Activated CD4-positive, alpha-beta T cell treated with anti-CD3 and anti-CD28 coated beads for 4 hours (primary cell): ENCODE results near the gene PRKCA.

ENCODE experiments used
- DNase-seq, 2 donors: peaks; one replicate each; pipeline ENCODE4 v3.0.0-alpha.2; 2020

The PRKCA gene

GRCh38 chr17:66789093-66789492, 486.7 kb downstream of the PRKCA start:
- DNase-seq = no peak

DNA sequence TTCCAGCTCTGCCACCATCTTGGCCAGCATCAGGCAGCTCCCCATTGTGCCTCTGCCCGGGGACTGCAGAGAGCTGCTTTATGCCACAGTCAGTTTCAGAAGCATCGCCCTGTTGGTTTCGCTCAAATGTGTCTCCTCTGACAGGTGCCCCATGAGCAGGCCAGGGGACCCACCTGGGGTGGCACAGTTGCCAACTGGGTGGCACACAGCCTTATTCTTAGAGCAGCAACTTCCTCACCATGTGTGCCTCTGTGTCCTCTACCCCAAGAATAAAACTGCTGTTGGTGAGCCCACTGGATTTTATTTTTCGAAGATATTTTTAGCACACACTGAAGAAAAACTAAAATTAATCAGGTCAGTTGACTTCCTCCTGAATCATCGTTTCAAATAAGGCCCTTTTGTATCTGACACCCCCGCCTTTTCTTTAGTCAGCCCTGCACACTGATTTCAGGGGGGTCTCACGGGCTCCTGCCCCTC, 487.6 kb downstream of the PRKCA start:
- no peak for DNase-seq

DNA sequence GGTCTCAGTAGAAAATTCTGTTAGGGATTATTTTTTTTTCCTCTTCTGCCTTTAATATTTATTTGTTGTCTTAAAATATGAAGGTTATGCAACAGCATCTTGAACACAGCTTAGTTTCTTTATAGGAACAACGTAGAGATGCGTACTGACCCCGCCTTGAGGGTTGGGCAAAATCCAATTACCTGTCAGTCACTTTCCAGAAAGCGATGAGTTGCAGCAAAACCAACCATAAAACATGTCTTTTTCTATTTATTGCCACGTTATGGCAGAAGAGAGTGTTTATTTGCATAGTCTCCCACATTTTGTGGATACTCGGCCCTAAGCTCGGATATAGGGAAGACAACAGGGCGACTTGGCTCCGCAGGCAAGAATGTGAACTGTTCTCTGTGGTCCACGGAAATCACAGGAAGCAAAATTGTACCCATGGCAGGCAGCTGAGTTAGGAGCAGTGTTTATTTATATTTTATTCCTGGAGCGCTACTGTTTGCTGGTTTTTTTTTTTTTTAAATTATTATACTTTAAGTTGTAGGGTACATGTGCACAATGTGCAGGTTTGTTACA, 488.2 kb downstream of the PRKCA start:
- no peak for DNase-seq

DNA sequence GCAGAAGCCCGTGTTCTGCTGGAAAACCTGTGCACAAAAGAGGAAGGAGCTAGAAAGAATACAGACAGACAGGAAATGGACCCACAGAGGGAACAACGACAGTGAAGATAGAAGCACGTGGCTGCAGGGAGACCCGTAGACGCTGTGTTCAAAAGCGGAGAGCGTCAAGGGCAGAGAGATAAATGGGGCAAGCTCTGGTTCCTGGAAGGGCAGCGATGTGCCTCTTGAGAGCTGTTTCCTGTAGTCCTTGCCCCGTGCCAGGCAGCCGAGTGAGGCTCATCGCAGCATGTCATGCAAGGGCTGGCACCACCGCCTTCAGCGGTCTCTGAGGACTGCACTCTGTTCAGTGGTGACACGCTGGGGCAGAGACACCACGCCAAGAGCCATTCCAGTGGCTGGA, 488.9 kb downstream of the PRKCA start:
- DNase-seq = no peak

DNA sequence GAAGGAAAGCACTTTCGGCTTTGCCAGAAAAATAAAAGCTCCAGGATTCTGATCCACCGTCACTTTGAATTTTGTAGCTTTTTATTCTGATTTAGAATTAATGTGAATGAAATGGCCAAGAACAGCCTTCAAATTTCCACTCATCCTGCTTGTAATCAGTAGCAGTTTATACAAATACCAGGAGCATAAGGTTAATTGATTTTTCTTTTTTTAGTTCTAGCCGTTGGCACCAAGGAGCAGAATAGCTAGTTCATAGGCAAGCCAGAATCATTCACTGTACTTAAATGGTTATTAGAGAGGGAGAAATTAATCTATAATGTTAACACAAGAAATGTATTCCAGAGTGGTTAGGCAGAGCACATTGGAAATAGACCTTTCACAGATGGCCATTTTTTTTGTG, 491.4 kb downstream of the PRKCA start:
- DNase-seq = no peak

DNA sequence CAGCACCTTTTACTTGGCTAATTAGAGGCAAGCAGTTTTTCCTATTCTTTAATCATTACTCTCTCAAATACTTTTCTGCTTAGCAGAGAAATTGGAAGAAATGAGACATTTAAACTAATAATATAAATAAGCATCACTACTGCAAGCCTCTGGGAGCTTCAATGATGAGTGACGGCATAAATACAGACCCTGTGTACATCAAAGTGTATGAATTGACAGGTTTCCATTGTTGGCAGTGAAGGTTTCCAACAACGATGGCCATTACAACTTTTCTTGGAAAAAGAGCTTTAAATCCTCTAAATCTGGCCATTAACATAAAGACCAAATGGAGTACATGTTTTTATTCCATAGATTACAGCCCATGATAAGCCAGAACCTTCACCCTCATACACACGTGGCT, 493.1 kb downstream of the PRKCA start:
- DNase-seq = no peak

DNA sequence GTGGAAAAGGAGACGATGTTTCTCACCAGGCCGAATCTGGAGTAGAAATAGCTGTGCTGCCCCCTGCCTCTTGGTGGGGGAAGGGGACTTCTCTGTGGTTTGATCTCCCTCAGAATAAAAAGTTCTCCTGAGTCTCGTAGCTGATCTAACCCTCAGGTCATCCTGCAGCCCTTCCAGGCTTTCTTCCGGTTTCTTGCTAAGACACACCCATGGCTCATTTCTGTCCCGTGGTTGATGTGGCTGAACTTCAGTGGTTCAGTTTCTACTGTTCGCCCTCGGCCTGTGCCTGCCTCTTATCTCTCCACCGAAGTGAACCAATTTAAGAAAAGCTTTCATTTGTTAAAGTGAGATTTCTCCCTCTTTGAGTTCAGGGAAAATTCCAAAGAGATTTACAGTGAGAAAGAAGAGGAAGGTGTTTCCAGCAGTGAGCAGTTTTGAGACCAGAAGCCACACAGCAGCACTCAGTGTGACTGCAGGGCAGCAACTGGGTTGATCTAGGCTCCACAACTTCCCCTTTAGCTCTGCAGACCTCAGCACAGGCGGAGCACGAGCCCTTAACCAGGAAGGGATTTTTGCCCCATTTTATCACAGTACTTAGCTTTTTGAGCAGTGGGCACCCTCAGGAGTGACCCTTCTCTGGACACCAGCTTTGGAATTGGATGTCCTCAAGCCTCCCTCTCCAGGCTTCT, 497.6 kb downstream of the PRKCA start:
- no peak for DNase-seq

- no peak for DNase-seq
These were observed 501.1 kb downstream of the PRKCA start for GRCh38 chr17:66803474-66803951.

DNA sequence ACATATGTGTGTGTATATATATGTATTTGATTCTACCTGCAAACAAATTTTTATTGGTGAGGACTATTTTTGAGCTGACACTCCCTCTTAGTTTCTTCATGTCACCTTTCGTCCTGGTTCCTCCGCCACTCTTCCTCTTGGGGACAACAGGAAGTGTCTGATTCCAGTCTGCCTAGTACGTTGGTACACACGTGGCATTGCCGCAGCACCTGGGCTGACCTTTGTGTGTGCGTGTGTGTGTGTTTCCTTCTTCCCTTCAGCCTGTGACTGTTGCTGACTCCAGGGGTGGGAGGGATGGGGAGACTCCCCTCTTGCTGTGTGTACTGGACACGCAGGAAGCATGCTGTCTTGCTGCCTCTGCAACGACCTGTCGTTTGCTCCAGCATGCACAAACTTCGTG, 503.2 kb downstream of the PRKCA start:
- DNase-seq = no peak

DNA sequence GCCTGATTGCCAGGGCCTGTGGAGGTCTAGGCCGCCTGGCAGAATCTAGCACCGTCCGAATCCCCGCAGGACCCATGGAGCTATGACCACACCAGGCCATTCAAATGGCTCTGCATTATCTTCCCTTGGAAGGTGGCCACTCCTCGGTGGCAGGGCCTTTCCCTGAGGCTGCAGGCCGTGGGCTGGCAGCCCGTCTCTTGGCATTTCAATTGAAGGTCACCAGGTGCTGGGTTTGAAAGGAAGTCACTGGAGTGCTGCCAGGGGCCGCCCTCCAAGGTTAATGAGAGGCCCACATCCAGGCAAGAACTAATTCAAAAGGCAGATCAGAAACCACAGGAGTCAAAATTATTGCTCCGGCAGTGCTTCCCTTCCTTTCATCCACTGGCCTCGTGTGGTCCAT, 504.8 kb downstream of the PRKCA start:
- no peak for DNase-seq

- DNase-seq = no peak
These were observed 507.0 kb downstream of the PRKCA start for GRCh38 chr17:66809408-66809807.

DNA sequence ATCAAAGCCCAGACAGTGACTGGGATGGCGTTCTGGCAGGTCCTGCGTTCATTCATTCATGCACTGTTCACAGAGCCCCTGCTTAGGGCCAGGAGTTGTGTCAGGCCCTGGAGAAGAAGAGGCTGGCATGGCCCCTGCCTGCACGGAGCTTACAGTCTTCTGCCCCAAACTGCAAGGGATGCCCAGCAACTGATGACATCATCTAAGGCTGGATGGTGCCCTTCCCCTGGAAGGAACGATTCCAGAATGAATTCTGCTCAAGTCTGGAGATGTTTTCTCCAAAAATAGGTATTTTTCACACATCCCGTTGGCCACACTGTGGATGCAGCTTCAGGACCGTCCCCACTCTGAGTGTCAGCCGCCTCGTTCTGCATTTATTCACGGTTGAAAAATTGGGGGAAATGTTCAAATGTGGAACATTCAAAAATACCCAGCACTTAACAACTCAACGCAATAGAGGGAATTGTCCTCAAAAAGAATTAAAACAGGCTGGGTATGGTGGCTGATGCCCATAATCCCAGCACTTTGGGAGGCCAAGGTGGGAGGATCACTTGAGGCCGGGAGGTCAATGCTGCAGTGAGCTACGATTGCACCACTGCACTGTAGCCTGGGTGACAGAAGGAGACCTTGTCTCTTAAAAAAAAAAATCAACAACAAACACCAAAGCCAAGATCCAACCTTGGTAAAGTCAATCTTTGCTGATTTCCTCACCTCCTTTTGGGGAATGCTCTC, 508.7 kb downstream of the PRKCA start:
- DNase-seq = no peak

- DNase-seq = no peak
These were observed 509.3 kb downstream of the PRKCA start for GRCh38 chr17:66811683-66812054.

- no peak for DNase-seq
These were observed 510.2 kb downstream of the PRKCA start for GRCh38 chr17:66812571-66812970.

DNA sequence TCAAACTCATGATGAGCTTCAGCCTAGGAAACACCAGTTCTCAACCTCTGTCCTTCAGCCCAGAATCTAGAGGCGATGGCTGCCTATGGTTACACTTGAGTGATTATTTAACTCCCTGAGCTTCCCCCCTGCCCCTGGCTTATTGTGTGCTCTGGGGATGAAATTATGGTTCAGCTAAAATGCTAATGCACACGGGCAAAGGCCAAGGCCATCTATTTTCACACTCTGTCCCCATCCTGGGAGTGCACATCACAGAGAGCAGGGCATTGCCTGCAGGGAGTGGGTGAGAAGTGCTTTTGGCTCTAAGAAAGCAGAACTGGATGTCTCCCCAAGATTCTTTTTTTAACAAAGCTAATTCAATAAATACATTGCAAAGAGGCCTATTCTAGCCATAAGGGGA, 510.9 kb downstream of the PRKCA start:
- no peak for DNase-seq

- DNase-seq = no peak
These were observed 511.6 kb downstream of the PRKCA start for GRCh38 chr17:66814026-66814425.

DNA sequence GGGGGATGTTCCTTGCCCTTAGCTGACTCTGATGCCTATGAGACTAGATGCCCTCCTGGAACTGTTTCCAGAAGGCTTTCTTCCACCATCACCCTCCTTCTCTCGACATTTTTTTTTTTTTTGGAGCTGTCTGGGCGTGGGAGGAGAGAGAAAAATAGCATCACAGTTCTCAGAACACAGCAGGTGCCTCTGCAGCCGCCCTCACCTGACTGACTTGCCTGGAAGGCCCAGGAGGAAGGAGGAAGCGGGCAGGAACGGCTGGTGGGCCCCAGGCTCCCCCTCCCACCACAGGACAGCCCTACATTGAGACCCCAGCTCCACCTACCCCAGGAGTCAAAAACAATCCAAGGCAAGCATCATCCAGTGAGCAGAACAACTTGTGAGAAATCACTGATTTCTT, 512.2 kb downstream of the PRKCA start:
- no peak for DNase-seq

DNA sequence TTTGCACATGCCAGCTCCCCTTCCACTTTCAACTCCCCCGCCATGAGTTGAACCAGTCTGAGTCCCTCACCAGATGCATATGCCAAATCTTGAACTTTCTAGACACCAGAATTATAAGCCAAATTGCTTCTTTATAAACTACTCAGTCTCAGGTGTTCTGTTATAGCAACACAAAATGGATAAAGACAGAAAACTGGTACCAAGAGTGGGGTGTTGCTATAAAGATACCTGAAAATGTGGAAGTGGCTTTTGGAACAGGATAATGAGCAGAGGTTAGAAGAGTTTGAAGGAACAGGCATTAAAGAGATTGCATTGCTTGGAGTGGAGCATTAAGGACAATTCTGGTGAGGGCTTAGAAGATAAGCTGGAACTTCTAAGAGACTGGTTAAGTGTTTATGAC, 515.3 kb downstream of the PRKCA start:
- DNase-seq = no peak

GRCh38 chr17:66819466-66819865, 517.1 kb downstream of the PRKCA start:
- no peak for DNase-seq

DNA sequence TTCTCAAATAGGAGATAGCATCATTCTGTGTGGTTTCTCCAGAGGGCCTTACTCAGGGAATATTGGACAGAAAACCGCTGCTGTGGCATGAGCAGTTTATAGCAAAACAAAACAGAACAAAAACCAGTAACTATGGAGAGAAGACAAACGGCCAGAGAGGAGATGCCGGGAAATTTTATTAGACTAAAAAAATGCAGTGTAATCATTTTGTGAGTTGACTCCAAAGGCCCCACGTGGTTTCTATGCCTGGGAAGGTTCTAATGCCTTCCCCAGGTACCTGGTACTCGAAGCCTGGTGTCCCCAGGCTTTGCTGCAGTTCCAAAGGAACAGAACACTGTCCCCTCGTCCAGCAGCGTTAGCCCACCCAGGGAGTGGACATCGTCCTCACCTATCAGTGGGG, 519.6 kb downstream of the PRKCA start:
- DNase-seq = no peak

GRCh38 chr17:66826856-66827255, 524.4 kb downstream of the PRKCA start:
- no peak for DNase-seq

- DNase-seq = no peak
These were observed 527.0 kb downstream of the PRKCA start for GRCh38 chr17:66829386-66829864.

DNA sequence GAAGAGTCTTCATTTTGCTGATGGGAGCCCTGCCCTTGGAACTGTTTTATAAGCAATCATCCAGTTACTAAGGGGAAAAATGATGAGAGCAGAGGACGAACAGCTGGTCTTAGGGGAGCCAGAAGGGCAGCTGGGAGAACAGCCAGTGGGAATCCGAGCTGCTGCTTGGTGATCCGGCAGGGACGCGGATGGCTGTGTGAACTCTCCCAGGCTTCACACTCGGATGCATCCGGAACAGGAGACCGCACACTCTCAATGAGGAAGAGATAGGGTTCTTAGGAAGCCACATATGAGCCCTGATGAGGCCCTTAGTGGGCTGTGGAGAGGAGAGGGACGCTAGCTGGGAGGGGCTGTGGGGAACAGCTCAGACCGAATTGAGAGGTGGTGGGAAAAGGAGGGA, 527.5 kb downstream of the PRKCA start:
- DNase-seq = no peak

DNA sequence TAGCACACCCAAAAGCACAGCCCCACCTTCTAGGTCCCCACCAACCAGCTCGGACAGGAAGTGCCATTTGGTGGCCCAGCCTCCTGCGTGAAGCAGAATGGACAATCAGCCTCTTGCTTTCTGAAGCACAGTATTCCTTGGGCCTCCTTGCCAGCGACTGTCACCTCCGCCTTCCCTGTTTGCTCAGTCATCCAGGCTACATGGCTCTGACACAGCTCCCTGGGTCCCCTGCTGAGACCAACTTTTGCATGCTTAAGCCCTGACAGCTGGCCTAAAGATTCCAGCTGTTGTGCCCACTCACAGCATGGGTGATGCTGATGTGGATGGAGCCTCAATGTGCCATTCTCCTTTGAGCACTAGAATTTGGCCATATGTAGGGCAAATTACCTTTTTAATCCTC, 528.0 kb downstream of the PRKCA start:
- no peak for DNase-seq
